SK-N-SH (cell line): ENCODE measurements around the gene SRM. TPM values are rescaled to one million over a fixed set of nuclear protein-coding genes. Genes with fewer than 3 reads are reported as not detected.
A peak's percentile ranks its signal among the peaks of the same experiment; 100 is the strongest.

Source experiments
- CTCF ChIA-PET: fragments of 300-600, 350-600 bp; formaldehyde crosslinking; extraction: SDS; loops from one replicate; lab custom pipeline; 2021; lab: Yijun Ruan, JAX
- POLR2A ChIA-PET: fragments of 350-600 bp; sonication (Branson Sonifier 250); formaldehyde crosslinking; extraction: SDS; loops from one replicate; lab custom pipeline; 2020; ENCODE audit warnings: antibody characterized with exemption, inconsistent platforms; lab: Yijun Ruan, JAX
- DNase-seq: peaks from one replicate; pipeline ENCODE4 v3.0.0; 2012
- H2AFZ ChIP-seq: fragments of 200-600 bp; sonication (generic); 2 replicates; pipeline ENCODE4 v1.8.1; 2016; ENCODE audit warnings: antibody characterized with exemption, mild to moderate bottlenecking, low read depth
- H3F3A ChIP-seq: fragments of 200-600 bp; sonication (generic); replicated peaks from 2 replicates; pipeline ENCODE3; 2016; ENCODE audit warnings: antibody characterized with exemption, mild to moderate bottlenecking; ENCODE audit not compliant: insufficient read depth
- H3K27ac ChIP-seq, 2 experiments: fragments of 200-500 bp in 1 of 2; fragments of 200-600 bp in 1 of 2; sonication (Bioruptor generic) in 1 of 2; sonication (generic), shearing (Covaris generic) in 1 of 2; 2 replicates each; pipeline versions ENCODE4 v1.5.1 to v1.6.1; 2014 to 2016; ENCODE audit warnings: low read depth in 2 of 2, inconsistent platforms in 1 of 2, low read length in 1 of 2, mild to moderate bottlenecking in 1 of 2, mixed read lengths in 1 of 2
- H3K27me3 ChIP-seq: fragments of 200-600 bp; sonication (generic), shearing (Covaris generic); 2 replicates; pipeline ENCODE4 v1.6.1; 2016; ENCODE audit warnings: mixed run types; ENCODE audit not compliant: insufficient read depth
- H3K36me3 ChIP-seq, 2 experiments: fragments of 200-500 bp in 1 of 2; fragments of 200-600 bp in 1 of 2; sonication (Bioruptor generic) in 1 of 2; sonication (generic) in 1 of 2; replicated peaks in 1 of 2; 2 replicates each; pipeline versions ENCODE3 to v1.5.1; 2014 to 2016; ENCODE audit warnings: low read length in 1 of 2, mild to moderate bottlenecking in 1 of 2; ENCODE audit not compliant: insufficient read depth in 2 of 2, control insufficient read depth in 1 of 2
- H3K4me1 ChIP-seq, 2 experiments: fragments of 200-500 bp in 1 of 2; fragments of 200-600 bp in 1 of 2; sonication (Bioruptor generic) in 1 of 2; sonication (generic), shearing (Covaris generic) in 1 of 2; 2 replicates each; pipeline versions ENCODE4 v1.5.1 to v1.6.1; 2014 to 2016; ENCODE audit warnings: low read depth in 1 of 2, low read length in 1 of 2, mixed run types in 1 of 2; ENCODE audit not compliant: insufficient read depth in 2 of 2, control insufficient read depth in 1 of 2
- H3K4me2 ChIP-seq: fragments of 200-600 bp; sonication (generic), shearing (Covaris generic); 2 replicates; pipeline ENCODE4 v1.6.1; 2017; ENCODE audit warnings: mixed run types
- H3K4me3 ChIP-seq, 2 experiments: fragments of 200-500 bp in 1 of 2; fragments of 200-600 bp in 1 of 2; sonication (Bioruptor generic) in 1 of 2; sonication (generic), shearing (Covaris generic) in 1 of 2; 2 replicates each; pipeline versions ENCODE4 v1.5.1 to v1.8.1; 2014 to 2016; ENCODE audit warnings: low read depth in 2 of 2, inconsistent platforms in 1 of 2, low read length in 1 of 2, mild to moderate bottlenecking in 1 of 2, mixed read lengths in 1 of 2, moderate library complexity in 1 of 2
- H3K79me2 ChIP-seq: fragments of 200-600 bp; sonication (generic); 2 replicates; pipeline ENCODE4 v1.8.1; 2017; ENCODE audit warnings: mild to moderate bottlenecking; ENCODE audit not compliant: insufficient read depth
- H3K9ac ChIP-seq: fragments of 200-600 bp; sonication (generic); 2 replicates; pipeline ENCODE4 v1.6.1; 2017; ENCODE audit warnings: mixed run types
- H3K9me2 ChIP-seq: fragments of 200-600 bp; sonication (generic); 2 replicates; pipeline ENCODE4 v1.6.1; 2017; ENCODE audit warnings: mixed run types
- H3K9me3 ChIP-seq: fragments of 200-600 bp; sonication (generic); 2 replicates; pipeline ENCODE4 v1.6.1; 2017; ENCODE audit warnings: mixed run types, mild to moderate bottlenecking, moderate library complexity
- H4K20me1 ChIP-seq: fragments of 200-600 bp; sonication (generic); 2 replicates; pipeline ENCODE4 v1.6.1; 2017; ENCODE audit warnings: mild to moderate bottlenecking, mixed run types; ENCODE audit not compliant: insufficient read depth
- CHD2 ChIP-seq: fragments of 150-350 bp; IDR thresholded peaks from 2 replicates; pipeline ENCODE4 v1.6.1; 2018; ENCODE audit warnings: low read length; ENCODE audit not compliant: partially characterized antibody
- CTCF ChIP-seq: fragments of 200-600 bp; sonication (generic); IDR thresholded peaks from 2 replicates; pipeline ENCODE4 v1.6.1; 2017; ENCODE audit warnings: antibody characterized with exemption, mild to moderate bottlenecking, moderate library complexity
- GABPA ChIP-seq: IDR thresholded peaks from 2 replicates; pipeline ENCODE4 v1.4.0; 2012; ENCODE audit warnings: low read depth, mild to moderate bottlenecking
- NRF1 ChIP-seq: IDR thresholded peaks from 2 replicates; pipeline ENCODE4 v1.6.1; 2012; ENCODE audit warnings: low read depth, mild to moderate bottlenecking, low read length
- POLR2AphosphoS5 ChIP-seq: IDR thresholded peaks from 2 replicates; pipeline ENCODE4 v1.6.1; 2012; ENCODE audit warnings: low read depth, low read length
- RXRA ChIP-seq: IDR thresholded peaks from 2 replicates; pipeline ENCODE4 v1.4.0; 2012; ENCODE audit warnings: low read depth, mild to moderate bottlenecking, borderline replicate concordance
- SIN3A ChIP-seq: IDR thresholded peaks from 2 replicates; pipeline ENCODE4 v1.6.1; 2012; ENCODE audit warnings: low read depth, mild to moderate bottlenecking, low read length, moderate library complexity, borderline replicate concordance
- TAF1 ChIP-seq: IDR thresholded peaks from 2 replicates; pipeline ENCODE4 v1.6.1; 2012; ENCODE audit warnings: low read depth, mild to moderate bottlenecking, low read length, moderate library complexity, borderline replicate concordance
- YY1 ChIP-seq: IDR thresholded peaks from 2 replicates; pipeline ENCODE4 v1.4.0; 2012; ENCODE audit warnings: low read depth, mild to moderate bottlenecking
- ZBTB33 ChIP-seq: IDR thresholded peaks from 2 replicates; pipeline ENCODE4 v1.4.0; 2012; ENCODE audit warnings: low read depth, borderline replicate concordance
- WGBS: methylation state at CpG from one replicate; pipeline ENCODE4 v1.1.6; 2017; ENCODE audit warnings: low lambda C conversion rate; 5-methylcytosine and 5-hydroxymethylcytosine counted together
- polyA plus RNA-seq, 3 experiments: library from polyadenylated mRNA; depleted of rRNA; stranded (reverse); fragments of >200 nt; gene quantifications; 2 replicates each; pipeline ENCODE4 v1.2.3, GENCODE V29; 2012
- TF ChIP-seq, protein P1 (sequence below): IDR thresholded peaks from 2 replicates; pipeline ENCODE4 v1.4.0; 2012; ENCODE audit warnings: low read depth, borderline replicate concordance

Gene SRM
- polyA plus RNA-seq, 1 of the 3 experiments (the other 2 are of a cell fraction) = 105 TPM

DNA sequence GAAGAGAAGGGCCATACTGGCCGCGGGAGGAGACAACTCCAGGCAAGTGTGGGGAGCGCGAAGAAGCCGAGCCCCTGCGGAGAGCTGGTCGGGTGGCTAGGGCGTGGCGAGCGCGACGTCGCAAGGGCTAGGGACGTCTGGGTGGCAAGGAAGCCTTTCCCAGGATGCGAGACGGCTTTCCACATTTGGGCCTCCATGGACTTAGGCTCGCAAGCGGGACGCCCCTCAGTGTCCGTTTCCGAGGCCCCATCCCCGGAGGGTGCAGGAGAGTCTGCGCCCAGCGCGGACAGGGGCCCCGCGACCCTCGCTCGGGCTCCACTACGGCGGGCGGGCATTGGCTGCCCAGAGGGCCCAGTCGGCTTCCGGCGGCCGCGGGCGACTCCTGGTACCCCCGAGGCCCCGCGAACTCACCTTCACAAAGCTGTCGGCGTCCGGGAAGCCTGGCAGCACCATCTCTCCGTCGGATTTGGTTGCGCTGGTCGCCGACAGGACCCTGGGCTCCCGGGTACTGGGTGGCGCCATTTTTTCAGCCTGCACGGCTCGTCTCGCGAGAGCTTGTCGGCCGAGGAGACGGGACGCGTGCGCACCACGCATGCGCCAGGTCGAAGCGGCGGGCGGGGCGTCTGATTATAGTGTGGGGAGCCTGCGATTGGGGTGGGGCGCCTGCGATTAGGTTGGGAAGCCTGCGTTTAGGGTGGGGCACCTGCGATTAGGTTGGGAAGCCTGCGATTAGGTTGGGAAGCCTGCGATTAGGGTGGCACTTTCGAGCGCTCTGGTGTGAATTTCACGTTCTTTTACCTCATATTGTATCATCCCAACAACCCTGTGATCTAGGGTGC, 39.7 kb upstream of the SRM start, which contains the start of gene EXOSC10:
Gene EXOSC10, minus strand, starts transcription at position 560 of the 839 bp plus-strand sequence. Its CDS starts 38 bp downstream, at position 522.
- H3K9ac ChIP-seq = peak within 1 kb of the TSS; percentile 94
- 5% methylated on average over 10 of the region's 78 CpGs for WGBS
- ChIA-PET POLR2A (interaction anchor here (0.5 to 1.3 kb wide), 10 partner anchors 11 to 641 kb away, joined by 3 to 4 read pairs (median 3); partner anchors contain the start of genes FBXO2 and SRM), CTCF (interaction anchor here (0.6 to 2.9 kb wide), 7 partner anchors 9 to 544 kb away, joined by 3 to 20 read pairs (median 4); no protein-coding TSS in a partner anchor)
- H3K4me2 ChIP-seq = peak within 1 kb of the TSS; percentile 78
- peaks cover 40% of the 10 kb centered on the region for H3K79me2 ChIP-seq
- H3K4me3 ChIP-seq = peak within 1 kb of the TSS; percentile 81 to 90
- H3K27ac ChIP-seq = peak within 1 kb of the TSS; percentile 56 to 64
- H2AFZ ChIP-seq = peak within 1 kb of the TSS; percentile 93
- no peaks in the 10 kb centered on the region for H3F3A ChIP-seq
- peak; percentile 98 for DNase-seq
- H3K4me1 ChIP-seq = peaks cover 6 to 7% of the 10 kb centered on the region in 2 experiments; a peak in 3 of 4 replicates
- no peaks in the 10 kb centered on the region for H3K27me3 ChIP-seq
- H4K20me1 ChIP-seq = no peaks in the 10 kb centered on the region
- H3K9me3 ChIP-seq = no peaks in the 10 kb centered on the region
- H3K36me3 ChIP-seq = peaks cover 3 to 32% of the 10 kb centered on the region in 2 experiments
- no peaks in the 10 kb centered on the region for H3K9me2 ChIP-seq
- TF ChIP-seq NRF1 = peak; percentile 90
- TF ChIP-seq POLR2AphosphoS5 = peak; percentile 71
- TF ChIP-seq SIN3A = 0 out of 2 replicates have a peak, but pooled peaks have one; percentile 52
- peak; percentile 99 for TF ChIP-seq CHD2
- no peak for TF ChIP-seq GABPA
- TF ChIP-seq, protein P1, sequence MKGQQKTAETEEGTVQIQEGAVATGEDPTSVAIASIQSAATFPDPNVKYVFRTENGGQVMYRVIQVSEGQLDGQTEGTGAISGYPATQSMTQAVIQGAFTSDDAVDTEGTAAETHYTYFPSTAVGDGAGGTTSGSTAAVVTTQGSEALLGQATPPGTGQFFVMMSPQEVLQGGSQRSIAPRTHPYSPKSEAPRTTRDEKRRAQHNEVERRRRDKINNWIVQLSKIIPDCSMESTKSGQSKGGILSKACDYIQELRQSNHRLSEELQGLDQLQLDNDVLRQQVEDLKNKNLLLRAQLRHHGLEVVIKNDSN = no peak
- TF ChIP-seq TAF1 = peak; percentile 94
- no peak for TF ChIP-seq RXRA
- no peak for TF ChIP-seq CTCF
- peak; percentile 96 for TF ChIP-seq ZBTB33
- TF ChIP-seq YY1 = peak; percentile 95
